ENCODE measurements around the gene OPCML.

Gene OPCML

DNA sequence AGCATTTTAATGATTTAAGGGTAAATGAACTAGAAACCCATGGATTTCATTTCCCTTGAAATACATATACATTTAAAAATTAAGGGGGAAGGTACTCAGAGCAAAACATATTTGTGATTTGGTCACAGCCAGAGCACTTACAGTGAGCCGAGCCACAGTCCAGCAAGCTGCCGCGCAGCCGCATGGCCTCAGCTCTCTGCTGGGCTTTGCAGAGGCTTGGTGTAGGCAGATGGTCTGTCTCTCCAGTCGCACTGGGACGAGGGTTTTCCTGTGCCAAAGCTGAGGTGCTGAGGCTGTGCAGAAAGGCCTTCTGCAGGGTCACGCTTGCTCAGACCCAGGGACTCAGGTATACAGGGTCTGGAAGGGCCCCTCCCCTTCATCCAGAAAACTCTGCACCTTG lies 367.3 kb downstream of the OPCML start:
- no peak for DNase-seq

DNA sequence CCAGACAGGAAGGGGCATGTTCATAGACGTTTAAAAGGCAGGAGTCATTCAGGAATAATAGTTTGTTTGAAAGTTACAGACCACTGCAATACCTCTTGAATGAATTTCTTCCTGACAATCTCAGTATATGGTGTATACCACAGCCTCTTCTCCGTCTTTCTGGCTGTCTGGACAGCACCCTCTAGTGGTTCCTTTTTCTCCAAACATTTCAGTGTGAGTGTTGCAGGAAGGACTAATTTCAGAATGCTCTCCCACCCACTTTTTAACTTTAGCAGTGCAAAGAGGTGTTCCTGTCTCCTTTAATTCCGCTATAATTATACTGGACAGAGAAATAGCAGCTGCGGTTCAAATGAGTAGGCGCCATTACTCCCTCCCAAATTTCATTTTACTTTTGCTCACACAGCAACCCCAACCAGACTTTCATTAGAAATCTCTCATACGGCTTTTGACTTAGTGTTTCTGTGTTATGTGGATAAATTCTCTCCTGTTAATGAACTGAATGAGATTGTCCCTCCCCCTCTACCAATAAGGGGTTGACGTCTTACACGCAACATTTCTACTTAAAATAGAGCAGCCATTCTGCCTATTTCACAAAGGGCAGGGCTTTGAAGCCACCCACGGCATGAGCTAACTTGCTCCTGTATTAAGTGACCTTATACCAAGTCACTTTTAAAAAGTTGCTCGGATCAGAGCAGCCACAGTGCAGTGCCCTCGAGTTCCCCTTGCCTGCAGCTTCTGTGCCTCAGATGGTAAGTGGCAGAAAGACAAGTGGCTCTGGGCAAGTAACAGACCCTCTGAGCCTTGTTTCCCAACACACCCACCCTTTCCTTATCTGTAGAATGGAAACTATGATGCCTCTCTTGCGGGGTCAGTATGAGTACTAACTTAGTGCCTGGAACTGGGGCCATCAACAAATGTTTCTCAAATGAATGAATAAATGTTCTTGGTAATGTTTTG lies 368.6 kb downstream of the OPCML start:
- no peak for DNase-seq

DNA sequence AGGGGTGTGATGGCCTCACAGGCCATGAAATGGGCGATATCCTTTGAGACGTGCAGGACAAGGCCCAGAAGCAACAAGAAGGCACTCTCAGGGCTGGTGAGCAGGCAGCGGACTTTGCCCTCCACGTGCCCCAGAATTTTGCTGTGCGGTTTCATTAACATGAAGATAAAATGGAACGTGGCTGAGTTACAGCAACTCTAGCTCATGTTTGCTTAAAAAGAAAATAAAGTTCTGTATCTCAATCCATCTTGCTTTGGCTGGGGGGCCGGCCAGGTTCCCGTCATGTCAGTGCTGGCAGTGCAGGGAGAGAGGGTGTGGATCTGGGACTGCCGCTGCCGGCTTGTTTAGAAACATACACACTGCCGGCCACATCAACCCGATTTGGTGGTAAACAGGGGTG lies 370.1 kb downstream of the OPCML start:
- no peak for DNase-seq

DNA sequence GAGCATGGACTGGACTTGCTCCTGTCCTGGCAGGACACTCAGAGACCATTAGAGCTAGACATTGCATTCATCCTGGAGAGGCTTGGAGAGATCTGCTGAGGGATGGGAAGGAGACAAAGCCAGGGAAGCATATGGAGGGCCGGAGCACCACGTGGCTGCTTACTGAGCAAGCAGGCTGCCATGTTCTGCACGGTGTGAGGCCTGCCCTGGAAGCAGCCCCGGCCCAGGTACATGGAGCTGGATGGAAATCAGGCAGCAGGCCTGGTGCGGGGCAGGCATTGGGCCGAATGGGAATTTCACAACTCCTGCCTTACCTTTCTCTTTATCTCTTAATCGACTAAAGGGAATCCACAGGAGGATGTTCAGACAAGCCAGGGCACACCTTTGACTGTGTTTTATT lies 371.5 kb downstream of the OPCML start:
- DNase-seq: no peak

DNA sequence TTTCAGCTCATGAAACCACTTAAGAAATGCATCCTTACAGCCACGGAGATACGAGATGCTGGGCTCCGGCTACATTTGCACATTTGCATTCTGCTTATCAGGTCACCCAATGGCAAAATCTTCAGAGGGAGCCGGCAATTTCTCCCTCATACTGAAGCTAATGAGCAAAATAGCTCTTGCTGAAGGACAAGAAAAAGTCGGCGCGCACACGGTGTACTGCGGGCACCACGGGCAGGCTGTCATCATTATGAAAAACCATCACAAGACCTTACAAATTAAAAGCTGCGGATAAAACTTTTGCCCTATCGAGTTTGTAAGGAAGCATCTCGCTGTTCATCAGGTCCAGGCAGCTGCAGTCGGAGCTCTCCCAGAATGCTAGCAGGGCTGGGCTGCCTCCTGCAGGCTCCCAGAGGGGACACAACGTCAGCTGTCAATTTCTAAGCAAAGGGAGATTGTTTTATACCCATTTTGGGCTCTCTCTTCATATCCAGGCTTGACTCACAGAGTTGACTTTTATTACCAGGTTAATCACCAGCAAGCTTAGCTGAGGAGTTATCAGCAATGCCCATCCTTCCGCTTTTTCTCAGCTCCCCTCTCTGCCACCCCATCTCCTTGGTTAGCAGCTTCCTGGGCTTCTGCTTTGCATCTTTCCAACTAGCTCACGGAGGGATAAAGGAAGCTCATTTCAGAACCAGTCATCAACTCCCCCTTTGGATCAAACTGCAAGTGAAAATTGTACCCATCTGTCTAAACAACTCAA lies 375.1 kb downstream of the OPCML start:
- no peak for DNase-seq

DNA sequence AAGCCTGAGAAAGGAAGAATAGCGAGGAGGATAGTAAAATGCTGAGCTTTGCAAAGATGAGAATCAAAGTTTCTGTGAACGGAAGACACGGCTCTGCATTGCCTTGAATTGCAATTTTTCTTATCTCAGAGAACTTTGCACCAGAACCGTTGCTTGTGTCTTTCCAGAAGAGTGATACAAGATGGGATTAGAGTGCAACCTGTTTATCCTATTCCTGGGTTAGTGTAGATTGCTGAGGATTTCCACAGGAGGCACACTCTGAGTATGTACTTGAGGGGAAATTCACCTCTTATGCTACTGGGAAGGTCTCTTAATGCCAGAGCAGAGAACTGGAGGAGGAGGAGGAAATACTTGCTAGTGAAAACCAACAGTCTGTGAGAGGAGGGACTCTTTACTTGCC lies 377.5 kb downstream of the OPCML start:
- no peak for DNase-seq

DNA sequence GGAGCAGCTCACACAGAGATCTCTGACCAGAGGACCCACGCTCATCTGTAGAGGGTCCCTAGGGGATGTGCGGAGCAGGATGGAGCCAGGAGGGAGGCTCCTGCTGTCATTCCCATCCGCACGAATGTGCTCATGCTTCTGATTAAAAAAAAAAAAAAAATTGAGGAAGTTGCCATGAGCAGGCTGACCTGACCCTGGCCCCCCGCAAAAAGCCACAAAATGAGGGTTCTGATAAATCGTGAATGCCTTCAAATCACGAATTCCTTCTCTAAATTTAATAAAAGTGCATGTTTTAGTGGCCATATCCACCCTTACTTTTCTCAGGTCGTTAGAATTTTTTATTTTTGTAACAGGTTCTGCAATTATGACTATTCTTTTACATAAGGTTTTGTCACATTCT lies 378.2 kb downstream of the OPCML start:
- no peak for DNase-seq

DNA sequence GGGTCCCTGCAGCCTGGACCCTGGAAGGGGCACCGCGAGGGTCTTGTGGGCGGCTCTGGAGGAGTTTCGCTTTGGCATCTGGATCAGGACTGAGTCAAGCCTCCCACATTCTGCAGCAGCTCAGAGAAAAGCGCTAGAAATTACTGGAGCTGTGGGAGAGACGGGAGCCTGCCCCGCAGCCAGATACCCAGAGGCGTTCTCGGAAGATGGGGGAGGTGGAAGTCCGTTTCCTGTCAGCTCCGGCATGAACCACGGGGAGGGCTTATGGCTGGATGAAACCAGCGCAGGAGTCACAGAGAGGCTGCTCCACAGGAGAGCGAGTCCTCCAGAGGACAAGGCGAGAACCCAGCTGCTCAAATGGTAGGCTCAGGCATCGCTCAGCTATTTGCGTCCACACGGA lies 379.3 kb downstream of the OPCML start:
- DNase-seq: no peak

DNA sequence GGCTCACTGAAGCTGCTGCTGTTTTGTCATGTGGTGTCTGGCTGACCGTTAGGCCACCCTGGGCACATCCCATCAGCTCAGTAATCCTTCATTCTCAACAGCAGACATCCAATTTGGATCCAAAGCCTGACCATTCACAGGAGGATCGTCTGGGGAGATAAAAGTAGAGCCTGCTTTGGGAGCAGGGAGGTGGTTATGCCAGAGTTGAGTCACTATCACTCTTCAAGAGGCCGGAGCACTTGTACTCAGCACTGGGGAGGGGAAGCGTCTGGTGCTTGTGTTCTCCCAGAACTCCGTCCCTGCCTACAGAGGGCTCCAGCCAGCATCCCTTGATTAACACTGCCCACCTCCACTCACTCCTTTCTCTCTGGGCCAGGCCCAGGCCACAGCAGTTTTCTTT lies 382.6 kb downstream of the OPCML start:
- DNase-seq: no peak

DNA sequence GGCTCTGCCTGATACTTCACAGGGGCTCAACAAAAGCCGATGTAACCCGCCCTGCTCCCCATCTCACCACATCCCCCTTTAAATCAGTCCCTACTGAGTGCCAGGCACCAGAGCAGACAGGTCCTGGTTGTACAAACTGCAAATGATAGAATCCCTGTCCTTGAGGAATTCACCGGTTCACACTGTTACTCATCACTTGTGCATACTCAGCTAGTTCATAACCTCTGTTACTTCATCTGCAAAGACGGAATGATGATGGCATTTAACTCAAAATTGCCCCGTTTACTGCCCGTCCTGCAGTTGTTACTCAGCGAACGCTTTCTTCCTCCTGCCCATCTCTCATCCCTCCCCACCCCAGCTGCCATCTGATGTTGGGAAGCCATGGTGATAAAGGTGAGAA lies 384.7 kb downstream of the OPCML start:
- DNase-seq: no peak

DNA sequence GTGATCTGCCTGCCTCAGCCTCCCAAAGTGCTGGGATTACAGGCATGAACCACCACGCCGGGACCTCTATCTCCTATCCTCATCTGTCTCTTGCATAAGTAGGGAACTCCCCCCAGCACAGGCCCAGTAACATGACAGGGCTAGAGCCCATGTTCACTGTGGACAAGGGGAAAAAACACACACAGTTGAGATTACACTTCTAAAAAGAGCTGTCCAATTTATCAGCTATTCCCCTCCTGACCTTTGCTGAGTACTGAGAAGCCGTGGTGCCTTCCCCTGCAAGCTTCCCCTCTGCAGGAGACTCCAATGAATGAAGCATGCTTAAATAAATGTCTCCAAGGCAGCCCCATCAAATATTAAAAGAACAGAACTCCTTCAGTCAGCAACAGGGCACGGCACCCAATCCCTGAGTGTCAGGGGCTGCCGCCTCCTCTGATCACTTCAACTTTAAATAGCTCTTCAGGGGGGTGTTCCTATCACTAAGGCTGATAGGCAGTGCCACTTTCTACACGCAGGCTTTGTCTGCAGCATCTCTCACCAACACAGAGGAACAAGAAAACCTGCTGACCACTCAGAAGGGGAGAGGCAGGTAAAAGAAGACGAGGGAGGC lies 385.5 kb downstream of the OPCML start:
- DNase-seq: no peak

DNA sequence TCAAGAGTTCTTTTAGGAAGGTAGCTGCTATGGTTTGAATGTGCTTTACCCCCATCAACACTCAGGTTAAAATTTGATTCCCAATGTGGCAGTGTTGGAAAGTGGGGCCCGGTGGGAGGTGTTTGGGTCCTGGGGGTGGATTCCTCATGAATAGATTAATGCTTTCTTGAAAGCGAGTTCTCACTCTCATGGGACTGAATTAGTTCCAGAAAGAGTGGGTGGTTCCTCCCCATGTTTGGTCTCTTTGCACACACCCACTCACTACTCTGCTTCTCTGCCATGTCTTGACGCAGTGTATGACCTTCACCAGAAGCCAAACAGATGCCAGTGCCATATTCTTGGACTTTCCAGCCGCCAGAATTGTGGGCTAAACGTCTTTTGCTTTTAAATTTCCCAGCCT lies 394.4 kb downstream of the OPCML start:
- DNase-seq: no peak

DNA sequence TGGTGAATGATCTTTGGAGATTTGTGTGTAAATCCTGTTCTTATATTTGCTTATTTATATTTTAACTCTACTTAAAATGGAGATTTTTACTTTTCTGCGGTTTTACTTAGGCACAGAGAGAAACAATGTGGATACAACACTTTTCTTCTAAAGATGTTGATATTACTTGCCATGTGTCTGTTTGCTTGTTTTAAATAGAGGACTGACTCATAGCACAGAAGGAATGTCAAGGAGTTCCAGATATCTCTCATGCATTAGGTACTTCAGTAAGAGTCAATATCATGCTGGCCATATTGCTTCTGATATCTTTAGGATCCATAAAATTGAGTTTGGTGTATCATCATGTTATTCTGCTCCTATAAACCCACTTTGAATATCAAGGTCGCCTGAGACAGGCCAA lies 395.0 kb downstream of the OPCML start:
- DNase-seq: no peak

DNA sequence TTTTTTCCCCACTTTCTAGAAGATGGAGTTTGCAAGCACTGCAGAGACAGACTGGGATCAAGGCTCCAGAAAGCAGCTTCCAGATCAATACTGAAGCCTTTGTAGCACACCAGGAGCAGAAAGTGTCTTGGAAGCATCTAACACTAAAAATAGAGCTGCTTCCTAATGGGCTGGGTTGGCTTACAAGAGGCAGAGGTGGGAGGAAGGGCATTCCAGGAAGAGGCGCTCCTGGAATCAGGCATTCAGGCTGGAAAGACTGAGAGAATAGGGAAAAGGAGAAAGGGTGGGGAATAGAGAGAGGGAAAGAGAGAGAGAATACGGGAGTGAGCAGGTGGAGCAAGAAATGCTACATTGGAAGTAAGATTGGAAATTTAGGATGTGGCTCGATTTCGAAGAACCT lies 395.9 kb downstream of the OPCML start:
- no peak for DNase-seq

DNA sequence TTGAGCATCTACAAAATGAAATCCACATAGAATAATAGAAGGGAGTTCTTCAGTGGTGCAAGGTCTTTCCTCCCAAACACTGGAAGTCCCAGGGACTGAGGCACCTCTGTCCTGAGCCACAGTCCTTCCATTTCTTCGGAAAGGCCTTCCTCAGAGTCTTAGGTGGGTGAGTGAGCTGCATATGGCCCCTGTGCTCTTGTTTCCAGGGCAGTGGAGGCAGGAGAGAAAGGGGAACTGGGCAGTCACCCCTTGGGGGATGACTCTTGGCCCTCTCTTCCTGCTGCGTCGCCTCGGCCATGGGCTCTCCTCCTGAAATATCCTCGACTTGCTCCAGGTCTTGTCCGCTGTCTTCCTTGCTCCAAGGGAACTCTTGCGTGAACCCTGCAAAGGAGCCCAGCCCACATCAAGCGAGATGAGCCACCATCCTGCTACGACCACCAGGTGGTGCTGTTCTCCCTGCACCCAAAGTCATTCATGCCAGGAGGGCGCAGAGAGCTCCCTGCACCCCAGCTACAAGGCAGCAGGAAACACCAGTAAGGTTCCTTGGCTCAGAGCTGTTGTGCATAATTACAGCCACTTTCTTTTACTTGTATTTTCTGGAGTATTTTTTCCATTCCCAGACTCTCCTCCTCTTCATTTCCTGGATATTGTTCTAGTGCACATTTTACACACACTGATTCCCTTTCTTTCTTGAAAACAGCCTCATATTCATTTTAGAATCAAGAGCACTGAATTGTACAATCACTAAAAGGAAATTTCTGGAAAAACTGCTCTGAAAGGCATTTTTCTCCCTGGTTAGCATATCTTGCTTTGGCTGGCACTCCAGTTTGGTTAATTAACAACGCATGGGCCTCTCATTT lies 397.8 kb downstream of the OPCML start:
- peak; percentile 6 for DNase-seq

DNA sequence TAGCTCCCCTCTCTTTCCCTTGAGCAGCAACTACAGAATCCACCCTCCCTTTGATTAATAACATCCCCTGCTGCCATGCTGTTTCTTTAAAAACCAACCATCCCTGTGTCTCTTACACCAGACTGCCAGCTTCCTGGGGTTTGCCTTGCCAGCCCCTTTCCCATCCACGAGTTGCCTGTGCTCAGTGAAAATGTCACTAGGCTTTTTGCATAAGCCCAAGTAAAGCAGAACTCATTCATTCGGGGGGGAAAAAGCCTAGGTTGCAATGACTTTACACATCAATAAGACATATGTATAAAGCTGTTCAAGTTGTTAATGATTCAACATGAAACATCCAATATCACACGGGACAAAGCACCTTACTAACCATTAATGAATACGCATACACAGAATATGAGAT lies 398.7 kb downstream of the OPCML start:
- DNase-seq: no peak

DNA sequence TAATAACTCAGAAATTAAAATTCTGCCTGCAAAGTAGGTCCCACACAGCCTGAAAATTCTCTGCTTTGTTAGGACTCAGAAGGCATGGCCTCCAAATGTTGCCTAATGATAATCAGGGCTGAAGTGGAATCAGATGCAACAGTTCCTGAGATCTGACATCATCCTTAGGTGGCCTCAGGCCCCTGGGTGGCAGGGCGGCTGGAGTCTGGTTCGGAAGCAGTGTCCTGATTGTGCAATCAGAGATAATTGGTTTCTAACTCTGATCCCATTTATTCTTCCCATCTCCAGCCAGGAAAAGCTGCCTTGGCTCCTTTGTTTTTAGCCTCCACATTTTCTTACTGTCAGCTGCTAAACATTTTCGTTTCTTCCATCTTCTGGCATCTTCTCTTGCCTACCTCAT lies 399.3 kb downstream of the OPCML start:
- DNase-seq: no peak

DNA sequence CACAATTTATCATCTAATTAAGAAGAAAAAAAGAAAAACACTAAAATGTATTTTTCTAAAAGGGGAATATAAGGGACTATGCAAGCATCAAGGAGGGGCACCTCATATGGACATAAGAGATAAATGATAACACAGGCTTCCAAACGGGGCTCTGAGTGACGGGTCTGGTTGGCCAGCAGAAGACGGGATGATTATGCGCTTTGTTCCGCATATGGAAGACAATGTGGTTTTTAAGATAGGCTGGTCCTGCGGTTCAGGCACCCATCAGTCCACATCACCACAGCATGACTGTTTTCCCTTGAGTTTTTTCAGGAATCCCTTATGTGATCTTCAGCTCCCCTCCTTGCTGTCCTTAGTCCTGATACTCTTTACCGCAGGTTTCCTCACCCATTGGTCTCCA lies 404.6 kb downstream of the OPCML start:
- DNase-seq: no peak

DNA sequence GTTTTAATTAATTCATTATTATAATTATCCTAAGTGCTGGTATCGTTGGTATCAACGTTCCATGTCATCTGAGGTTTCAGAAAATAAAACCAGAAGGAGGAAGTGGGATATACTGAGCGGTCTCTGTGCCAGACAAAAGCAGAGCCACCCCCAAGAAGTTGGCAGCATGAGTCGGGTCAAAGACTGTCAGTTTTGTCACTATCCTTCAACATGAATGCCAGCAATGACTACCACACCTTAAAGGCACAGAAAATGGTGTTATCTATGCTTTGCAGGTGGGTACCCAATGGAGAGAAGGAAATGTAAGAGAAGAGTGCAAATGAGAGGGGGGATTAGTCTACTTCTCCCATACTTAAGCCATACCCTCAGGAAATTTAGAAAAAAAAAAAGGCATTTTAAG lies 408.5 kb downstream of the OPCML start:
- no peak for DNase-seq

DNA sequence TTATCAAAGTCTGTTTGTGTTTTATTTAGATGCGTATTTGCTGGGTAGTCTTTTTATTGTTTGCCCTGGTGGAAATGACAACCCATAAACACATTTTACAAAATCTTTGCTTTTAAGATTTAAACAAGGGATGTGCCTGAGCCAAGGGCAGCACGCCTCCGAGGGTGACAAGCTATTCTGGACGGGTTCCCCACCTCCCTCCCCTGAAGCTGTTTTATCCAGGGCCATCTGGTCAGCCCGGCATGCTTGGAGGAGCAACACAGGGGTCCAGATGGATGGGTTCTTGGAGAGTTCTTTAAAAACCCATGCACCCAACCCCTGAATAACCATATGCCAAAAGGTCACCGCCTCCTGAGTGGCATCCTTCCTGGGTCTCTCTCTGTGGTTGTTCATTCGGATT lies 408.9 kb downstream of the OPCML start:
- DNase-seq: no peak

DNA sequence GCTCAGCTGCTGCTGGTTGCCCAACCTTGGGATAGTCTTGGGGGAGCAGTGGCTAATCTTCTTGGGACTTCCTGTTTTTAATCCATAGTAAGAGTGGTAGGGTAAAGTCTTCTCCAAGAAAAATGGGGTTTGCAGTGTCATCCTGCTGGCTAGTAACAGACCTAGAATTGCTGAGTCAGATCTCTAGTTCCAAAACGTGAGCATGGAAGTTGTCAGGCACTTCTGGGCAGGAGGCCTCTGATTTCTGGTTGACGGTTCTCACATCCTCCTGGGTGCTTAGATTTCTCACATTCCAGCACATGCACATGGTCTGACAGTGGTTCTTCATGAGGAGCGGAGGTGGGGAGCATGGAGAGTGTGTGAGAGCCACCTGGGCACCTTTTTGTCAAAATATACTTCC lies 410.0 kb downstream of the OPCML start:
- no peak for DNase-seq

DNA sequence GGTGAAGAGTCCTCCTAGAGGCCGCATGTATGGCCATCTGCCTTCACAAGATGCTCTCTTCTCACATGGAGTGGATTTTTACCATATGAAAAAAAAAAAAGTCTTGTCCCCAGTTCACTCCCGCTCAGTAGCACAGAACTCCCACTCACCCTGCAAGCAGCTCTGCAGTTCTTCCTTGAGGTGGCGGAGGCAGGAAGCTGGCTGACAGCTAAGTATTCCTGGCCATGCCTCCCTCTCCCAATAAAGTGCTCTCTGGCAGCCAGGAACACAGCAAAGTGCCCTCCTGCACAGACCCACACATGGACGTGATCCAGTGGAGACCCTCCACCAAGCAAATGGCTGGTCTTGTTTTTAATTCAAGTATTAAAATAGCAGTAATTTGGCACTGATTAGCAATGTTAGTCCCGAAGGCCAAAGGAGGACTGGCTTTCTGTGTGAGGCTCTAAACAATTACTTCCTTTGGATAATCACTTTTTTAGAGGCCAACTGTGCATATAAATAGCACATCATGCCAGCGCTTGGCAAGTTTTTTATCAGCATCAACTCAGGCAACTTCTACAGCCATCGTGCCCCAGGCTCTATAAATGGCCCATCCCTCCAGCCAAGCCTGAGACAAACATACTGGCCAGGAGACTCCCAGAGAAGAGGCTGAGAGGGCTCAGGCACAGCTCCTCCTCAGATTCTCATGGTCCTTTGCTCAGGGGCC lies 413.6 kb downstream of the OPCML start:
- no peak for DNase-seq
